Ammon's horn (tissue), 1 donor: ENCODE data around the gene GSTK1.
"Not testable (repeated sequence)": the region's sequence is repeated elsewhere in the genome, so short reads cannot be mapped to it uniquely, and the experiment has no call there.

Experiments
- DNase-seq: peaks from one replicate; pipeline ENCODE4 v3.0.0-alpha.2; 2016; ENCODE audit warnings: low spot score

Gene GSTK1

GRCh38 chr7:143263266-143264195, at the start of gene GSTK1:
Gene GSTK1, plus strand, starts transcription at chr7:143263441. Its CDS starts 73 bp downstream, at chr7:143263514.
- DNase-seq = peak; percentile 92

GRCh38 chr7:143213478-143213877, 49.8 kb upstream of the GSTK1 start:
- DNase-seq = not testable (repeated sequence)

- DNase-seq = peak; percentile 87
Measured at GRCh38 chr7:143214789-143215679, 48.2 kb upstream of the GSTK1 start.

- DNase-seq = peak; percentile 69
Measured at GRCh38 chr7:143216151-143216550, 47.1 kb upstream of the GSTK1 start.

- DNase-seq = no peak
Measured at GRCh38 chr7:143216686-143217085, 46.6 kb upstream of the GSTK1 start.

- no peak for DNase-seq
Measured at GRCh38 chr7:143217806-143218205, 45.4 kb upstream of the GSTK1 start.

- no peak for DNase-seq
Measured at GRCh38 chr7:143221286-143221685, 42.0 kb upstream of the GSTK1 start.

GRCh38 chr7:143221737-143222136, 41.5 kb upstream of the GSTK1 start, which contains the start of gene TAS2R40:
Gene TAS2R40, plus strand, starts transcription at chr7:143222037. Its CDS starts 42 bp downstream, at chr7:143222079.
- DNase-seq = no peak

GRCh38 chr7:143222782-143223181, 40.5 kb upstream of the GSTK1 start:
- DNase-seq = peak; percentile 23

- no peak for DNase-seq
Measured at GRCh38 chr7:143223784-143224183, 39.5 kb upstream of the GSTK1 start.

GRCh38 chr7:143225047-143225446, 38.2 kb upstream of the GSTK1 start:
- DNase-seq = no peak

- DNase-seq = no peak
Measured at GRCh38 chr7:143227806-143228205, 35.4 kb upstream of the GSTK1 start.

GRCh38 chr7:143229054-143229790, 34.0 kb upstream of the GSTK1 start:
- DNase-seq = no peak

GRCh38 chr7:143230602-143231457, 32.4 kb upstream of the GSTK1 start:
- DNase-seq = no peak

- no peak for DNase-seq
Measured at GRCh38 chr7:143233816-143234532, 29.3 kb upstream of the GSTK1 start.

GRCh38 chr7:143234533-143234875, 28.7 kb upstream of the GSTK1 start:
- DNase-seq = no peak

GRCh38 chr7:143235561-143235960, 27.7 kb upstream of the GSTK1 start:
- DNase-seq = no peak

- no peak for DNase-seq
Measured at GRCh38 chr7:143236408-143236990, 26.7 kb upstream of the GSTK1 start.

GRCh38 chr7:143237366-143237765, 25.9 kb upstream of the GSTK1 start:
- DNase-seq = no peak
